Ovary (tissue), 9 donors: ENCODE data around the gene PPP2R5C. TPM values are rescaled to one million over a fixed set of nuclear protein-coding genes. Genes with fewer than 3 reads are reported as not detected.

ENCODE experiments used
- DNase-seq, 5 donors: peaks; one replicate each; pipeline ENCODE4 v3.0.0-alpha.2; 2019 to 2020
- H3K27ac ChIP-seq, 2 donors: fragments of 200-600 bp; one replicate each; pipeline versions ENCODE4 v1.5.1 to v1.8.0; 2019 to 2022
- H3K27me3 ChIP-seq: fragments of 200-600 bp; one replicate; pipeline ENCODE4 v1.8.0; 2022
- H3K36me3 ChIP-seq: fragments of 200-600 bp; sonication (generic); one replicate; pipeline ENCODE4 v1.5.1; 2019
- H3K4me1 ChIP-seq: one replicate; pipeline ENCODE4 v1.8.1; 2013; ENCODE audit warnings: mild to moderate bottlenecking, moderate library complexity; ENCODE audit not compliant: insufficient read depth
- H3K4me3 ChIP-seq: fragments of 200-600 bp; sonication (generic); one replicate; pipeline ENCODE4 v1.5.1; 2017
- H3K9me3 ChIP-seq, 2 donors: fragments of 200-600 bp in 1 of 2; sonication (generic) in 1 of 2; one replicate each; pipeline versions ENCODE4 v1.5.1 to v1.8.1; 2013 to 2019; ENCODE audit warnings: mild to moderate bottlenecking in 1 of 2, moderate library complexity in 1 of 2
- EP300 ChIP-seq: sonication (generic); formaldehyde crosslinking; IDR thresholded peaks from one replicate; pipeline ENCODE4 v1.6.1; 2017; ENCODE audit warnings: antibody characterized with exemption
- POLR2A ChIP-seq: fragments of 450-650 bp; IDR thresholded peaks from one replicate; pipeline ENCODE4 v1.6.1; 2017; ENCODE audit warnings: antibody characterized with exemption, mild to moderate bottlenecking, moderate library complexity
- WGBS, 3 donors: extraction: QIAGEN DNeasy Blood & Tissue Kit in 1 of 3; methylation state at CpG; one replicate each; pipeline versions ENCODE4 v1.1.5 to v1.1.7; 2013 to 2017; 5-methylcytosine and 5-hydroxymethylcytosine counted together
- intact Hi-C, 4 donors: fragments of 100-400 bp; cut with DNase I; formaldehyde crosslinking; loops; one replicate each; pipeline versions ENCODE4 v1.11.0 to v1.15.1; 2022 to 2023
- polyA plus RNA-seq, 2 donors: library from polyadenylated mRNA; stranded (reverse); fragments of 200-250 nt in 1 of 2; fragments of 350-450 nt in 1 of 2; fragmentation: Illumina TruSeq in 1 of 2; extraction: RNeasy Lipid Tissue Mini Kit (QIAGEN cat#74804) in 1 of 2; gene quantifications; one replicate each; pipeline ENCODE4 v1.2.3, GENCODE V29; 2013 to 2014
- total RNA-seq, 7 donors: library from RNA; depleted of rRNA in 2 of 7; stranded (reverse); fragments of >200 nt in 2 of 7; fragmentation: NEBNext Ultra II Directional in 3 of 7; extraction: Animal tissue kit (Norgen Biotek cat#: 25700) in 3 of 7; gene quantifications; one replicate each; pipeline versions ENCODE4 v1.1.0 to v1.2.4, GENCODE V29; 2016 to 2023
- TF ChIP-seq, protein P1 (sequence below), 3 donors: fragments of 450-650 bp in 2 of 3; fragments of 200-600 bp in 1 of 3; IDR thresholded peaks; one replicate each; pipeline versions ENCODE4 v1.5.1 to v1.8.0; 2016 to 2022; ENCODE audit warnings: antibody characterized with exemption in 3 of 3, mild to moderate bottlenecking in 1 of 3
- donor health status: DM: no; HTN: no; CAD: no; lungs with moderate emphysema.
- donor health status: DM: no; HTN: no; CAD: no.
- donor health status: Bipolar disorder and iron deficiency.
- donor health status: DM: yes; HTN: yes; CAD: no.
- donor health status: DM: no; HTN: no; CAD: no.
- donor health status: DM: yes; HTN: yes; CAD: no.

PPP2R5C gene
- total and polyA plus RNA-seq, 9 donors = 52.8 to 136 (median 96.6) TPM

DNA sequence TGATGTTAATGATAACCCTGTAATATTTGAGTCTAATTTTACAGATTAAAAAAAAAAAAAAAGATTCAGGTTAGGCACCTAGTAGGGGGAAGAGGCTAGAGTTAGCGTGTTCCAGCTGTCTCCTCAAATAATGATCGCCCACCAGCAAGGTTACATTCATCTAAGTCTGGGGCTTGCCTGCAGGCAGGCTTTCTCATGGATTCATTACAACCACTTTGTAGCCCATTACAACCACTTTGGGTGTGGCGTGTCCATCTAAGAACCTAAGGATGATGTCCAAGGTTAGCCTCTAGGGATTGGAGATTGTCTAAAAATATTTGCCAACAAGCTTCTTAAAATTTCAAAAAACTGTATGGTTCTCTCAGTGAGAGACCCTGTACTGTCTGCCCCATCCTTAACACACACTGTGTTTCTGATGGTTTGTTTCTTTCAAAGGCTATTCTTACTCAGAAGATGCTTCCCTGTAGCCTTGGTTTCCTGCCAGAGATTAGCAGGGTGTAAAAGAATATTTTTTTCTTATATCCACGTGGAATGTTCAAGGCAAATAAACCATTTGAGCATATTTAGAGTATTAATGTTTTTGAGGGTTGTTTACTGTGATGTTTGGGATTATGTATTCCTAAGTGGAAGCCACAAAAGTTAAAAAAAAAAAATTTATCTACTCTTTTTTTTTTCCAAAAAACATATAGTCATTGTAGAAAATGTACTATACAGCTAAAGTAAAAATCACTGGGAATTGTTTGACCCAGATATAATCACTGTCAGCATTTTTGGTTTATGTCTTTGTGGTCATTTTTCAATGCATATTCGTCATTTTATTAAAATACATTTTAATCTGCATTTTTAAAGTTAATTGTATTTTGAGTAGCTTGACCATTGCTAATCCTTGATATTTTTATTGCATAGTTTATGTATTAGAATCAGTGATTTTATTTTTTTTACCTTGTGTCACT lies 204.5 kb downstream of the PPP2R5C start:
- Histone ChIP-seq H3K27ac (peak overlapping the region; percentile 21 to 62), H3K27me3 (no peaks in the 10 kb centered on the region), H3K9me3 (no peaks in the 10 kb centered on the region), H3K36me3 (no peaks in the 10 kb centered on the region), H3K4me1 (peaks cover 4% of the 10 kb centered on the region), H3K4me3 (peak overlapping the region; percentile 90)
- peak in 1 of 5 donors; percentile 9 for DNase-seq
- 26 to 27% (median 26%) methylated on average over 5 of the region's 5 CpGs for WGBS, 3 donors
- TF ChIP-seq, protein P1, sequence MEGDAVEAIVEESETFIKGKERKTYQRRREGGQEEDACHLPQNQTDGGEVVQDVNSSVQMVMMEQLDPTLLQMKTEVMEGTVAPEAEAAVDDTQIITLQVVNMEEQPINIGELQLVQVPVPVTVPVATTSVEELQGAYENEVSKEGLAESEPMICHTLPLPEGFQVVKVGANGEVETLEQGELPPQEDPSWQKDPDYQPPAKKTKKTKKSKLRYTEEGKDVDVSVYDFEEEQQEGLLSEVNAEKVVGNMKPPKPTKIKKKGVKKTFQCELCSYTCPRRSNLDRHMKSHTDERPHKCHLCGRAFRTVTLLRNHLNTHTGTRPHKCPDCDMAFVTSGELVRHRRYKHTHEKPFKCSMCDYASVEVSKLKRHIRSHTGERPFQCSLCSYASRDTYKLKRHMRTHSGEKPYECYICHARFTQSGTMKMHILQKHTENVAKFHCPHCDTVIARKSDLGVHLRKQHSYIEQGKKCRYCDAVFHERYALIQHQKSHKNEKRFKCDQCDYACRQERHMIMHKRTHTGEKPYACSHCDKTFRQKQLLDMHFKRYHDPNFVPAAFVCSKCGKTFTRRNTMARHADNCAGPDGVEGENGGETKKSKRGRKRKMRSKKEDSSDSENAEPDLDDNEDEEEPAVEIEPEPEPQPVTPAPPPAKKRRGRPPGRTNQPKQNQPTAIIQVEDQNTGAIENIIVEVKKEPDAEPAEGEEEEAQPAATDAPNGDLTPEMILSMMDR (IDR thresholded peaks at IDR 0.05) = no peak
- TF ChIP-seq POLR2A = no peak
- no peak for TF ChIP-seq EP300
- intact Hi-C loops = loop anchor here (2.0 to 10.0 kb wide), 5 partner anchors 119 to 351 kb away; partner anchors contain the start of gene HSP90AA1 (in 1 of the 4)

DNA sequence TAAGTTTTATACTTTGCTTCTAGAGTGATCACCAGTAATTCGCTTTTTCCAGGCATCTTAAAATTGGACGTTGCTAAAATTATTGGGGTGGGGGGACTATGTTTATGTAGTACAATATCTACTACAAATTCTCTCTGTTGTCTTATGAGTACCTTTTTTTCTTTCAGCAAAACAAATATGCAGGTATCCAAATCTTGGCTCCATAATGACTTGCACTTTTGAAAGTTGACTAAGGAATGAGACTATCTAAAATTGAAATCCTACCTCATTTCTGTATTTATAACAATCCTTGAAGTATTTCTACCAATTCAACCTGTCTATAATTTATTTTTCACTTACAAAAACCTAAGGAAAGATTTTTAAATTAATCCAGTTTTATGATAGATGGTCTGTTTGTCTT lies 205.2 kb downstream of the PPP2R5C start:
- Histone ChIP-seq H3K36me3 (no peaks in the 10 kb centered on the region), H3K4me1 (peaks cover 4% of the 10 kb centered on the region), H3K27ac (no peak overlapping the region), H3K27me3 (no peaks in the 10 kb centered on the region), H3K9me3 (no peaks in the 10 kb centered on the region), H3K4me3 (no peak overlapping the region)
- no peak for DNase-seq
- WGBS, 3 donors = 58 to 62% (median 58%) methylated on average over 2 of the region's 2 CpGs
- no peak for TF ChIP-seq POLR2A
- TF ChIP-seq EP300 = no peak
- TF ChIP-seq, protein P1 (IDR thresholded peaks at IDR 0.05) = no peak
- intact Hi-C loops = loop anchor here (10.0 kb wide), 4 partner anchors 118 to 262 kb away; partner anchors contain the start of gene HSP90AA1 (in 1 of the 4)

DNA sequence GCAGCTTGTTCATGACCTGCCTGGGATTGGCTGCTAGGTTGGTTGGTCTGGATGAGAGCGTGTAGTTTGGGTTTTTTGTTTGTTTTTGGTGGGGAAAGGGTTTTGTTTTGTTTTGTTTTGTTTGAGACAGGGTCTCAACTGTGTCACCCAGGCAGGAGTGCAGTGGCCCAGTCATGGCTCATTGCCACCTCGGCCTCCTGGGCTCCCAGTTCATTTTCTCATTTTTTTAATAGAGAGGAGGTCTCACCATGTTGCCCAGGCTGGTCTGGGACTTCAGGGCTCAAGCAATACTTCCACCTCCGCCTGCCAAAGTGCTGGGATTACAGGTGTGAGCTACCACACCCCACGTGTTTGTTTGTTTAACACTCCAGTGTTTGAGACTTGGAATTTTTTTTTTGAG lies 206.7 kb downstream of the PPP2R5C start:
- H3K4me1 ChIP-seq = peaks cover 6% of the 10 kb centered on the region
- no peak for DNase-seq
- no peak overlapping the region for H3K4me3 ChIP-seq
- WGBS, 3 donors = 82 to 88% (median 85%) methylated on average over 4 of the region's 4 CpGs
- H3K36me3 ChIP-seq = no peaks in the 10 kb centered on the region
- H3K27ac ChIP-seq = no peak overlapping the region
- no peaks in the 10 kb centered on the region for H3K9me3 ChIP-seq
- intact Hi-C loops = loop anchor here (10.0 kb wide), 4 partner anchors 117 to 263 kb away; partner anchors contain the start of gene HSP90AA1 (in 1 of the 4)
- H3K27me3 ChIP-seq = no peaks in the 10 kb centered on the region
- no peak for TF ChIP-seq EP300
- TF ChIP-seq, protein P1 (IDR thresholded peaks at IDR 0.05) = no peak
- TF ChIP-seq POLR2A = no peak

DNA sequence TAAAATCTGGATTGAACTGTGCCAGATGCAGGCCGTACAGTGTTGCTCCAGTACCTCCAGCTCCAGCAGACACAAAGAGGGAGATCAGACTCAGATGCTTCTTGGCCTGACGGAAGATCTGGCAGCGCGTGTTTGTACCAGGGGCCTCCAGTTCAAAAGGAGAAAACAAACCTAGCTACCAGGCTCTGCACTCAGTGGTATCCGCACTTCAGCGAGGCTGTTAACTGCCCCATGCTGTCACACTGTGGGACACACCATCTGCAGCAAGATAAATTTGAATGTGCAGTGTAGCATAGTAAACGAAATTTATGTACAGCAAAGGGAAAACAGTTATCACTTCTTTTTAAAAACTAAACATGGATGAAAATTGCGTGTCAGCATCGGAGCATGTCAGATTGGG lies 208.0 kb downstream of the PPP2R5C start:
- DNase-seq = no peak
- intact Hi-C loops = loop anchor here (10.0 kb wide), 4 partner anchors 115 to 265 kb away; partner anchors contain the start of gene HSP90AA1 (in 1 of the 4)
- Histone ChIP-seq H3K4me3 (no peak overlapping the region), H3K9me3 (no peaks in the 10 kb centered on the region), H3K27ac (no peak overlapping the region), H3K4me1 (peaks cover 6% of the 10 kb centered on the region), H3K27me3 (no peaks in the 10 kb centered on the region), H3K36me3 (no peaks in the 10 kb centered on the region)
- WGBS, 3 donors = 83 to 86% (median 85%) methylated on average over 9 of the region's 9 CpGs
- TF ChIP-seq, protein P1 (IDR thresholded peaks at IDR 0.05) = no peak
- no peak for TF ChIP-seq EP300
- no peak for TF ChIP-seq POLR2A
